HuH-7.5 (cell line): ENCODE results near the gene FAM13A.
"Not testable (repeated sequence)": the region's sequence is repeated elsewhere in the genome, so short reads cannot be mapped to it uniquely, and the experiment has no call there.

ENCODE experiments used
- DNase-seq: peaks from one replicate; pipeline ENCODE4 v3.0.0; 2011; ENCODE audit warnings: low spot score

Gene FAM13A

GRCh38 chr4:89042055-89042454 is 14.9 kb downstream of the FAM13A start:
- no peak for DNase-seq

GRCh38 chr4:89039730-89040338 is 17.2 kb downstream of the FAM13A start:
- no peak for DNase-seq

GRCh38 chr4:89036535-89036934 is 20.4 kb downstream of the FAM13A start:
- no peak for DNase-seq

GRCh38 chr4:89031272-89031671 is 25.7 kb downstream of the FAM13A start:
- no peak for DNase-seq

GRCh38 chr4:89029591-89029990 is 27.4 kb downstream of the FAM13A start:
- DNase-seq = no peak

GRCh38 chr4:89026542-89026941 is 30.4 kb downstream of the FAM13A start:
- no peak for DNase-seq

- peak; percentile 28 for DNase-seq
Observed at GRCh38 chr4:89024051-89024675, 32.8 kb downstream of the FAM13A start.

GRCh38 chr4:89023140-89023539 is 33.8 kb downstream of the FAM13A start:
- no peak for DNase-seq

- DNase-seq = no peak
Observed at GRCh38 chr4:89022426-89023128, 34.4 kb downstream of the FAM13A start.

GRCh38 chr4:89021684-89022083 is 35.3 kb downstream of the FAM13A start:
- no peak for DNase-seq

GRCh38 chr4:89021062-89021461 is 35.9 kb downstream of the FAM13A start:
- no peak for DNase-seq

- not testable (repeated sequence) for DNase-seq
Observed at GRCh38 chr4:89014897-89015296, 42.1 kb downstream of the FAM13A start.

GRCh38 chr4:89009761-89010369 is 47.1 kb downstream of the FAM13A start:
- DNase-seq = no peak

GRCh38 chr4:89009115-89009514 is 47.9 kb downstream of the FAM13A start:
- no peak for DNase-seq

GRCh38 chr4:89008166-89008565 is 48.8 kb downstream of the FAM13A start:
- DNase-seq = no peak

GRCh38 chr4:89007338-89007939 is 49.5 kb downstream of the FAM13A start:
- DNase-seq = no peak

GRCh38 chr4:89006307-89006706 is 50.7 kb downstream of the FAM13A start:
- DNase-seq = no peak

- DNase-seq = not testable (repeated sequence)
Observed at GRCh38 chr4:89005066-89005465, 51.9 kb downstream of the FAM13A start.

- no peak for DNase-seq
Observed at GRCh38 chr4:89001647-89002445, 55.1 kb downstream of the FAM13A start.

GRCh38 chr4:89000844-89001360 is 56.1 kb downstream of the FAM13A start:
- DNase-seq = peak; percentile 11

GRCh38 chr4:89000382-89000781 is 56.6 kb downstream of the FAM13A start:
- no peak for DNase-seq
